ENCODE data around the gene THADA.

DNA sequence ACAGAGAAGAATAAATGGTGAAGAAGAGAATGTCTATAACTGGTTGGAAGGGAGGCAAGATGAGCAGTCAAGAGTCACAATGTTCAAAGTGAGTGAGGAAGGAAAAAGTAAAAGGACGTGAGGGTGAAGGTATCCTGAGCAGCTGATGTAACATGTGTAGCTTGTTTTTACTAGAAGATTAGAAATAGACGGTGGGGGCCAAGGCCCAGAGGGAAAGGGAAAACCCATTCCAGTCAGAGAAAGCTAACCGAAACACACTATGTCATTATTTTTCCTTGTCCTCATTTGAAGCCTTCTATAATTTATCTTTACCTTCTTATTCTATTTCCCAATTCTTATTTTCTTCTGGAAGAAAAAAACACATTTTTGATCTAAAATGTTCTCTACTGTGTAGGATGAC lies 176.6 kb downstream of the THADA start:
- TF ChIP-seq, protein P1, sequence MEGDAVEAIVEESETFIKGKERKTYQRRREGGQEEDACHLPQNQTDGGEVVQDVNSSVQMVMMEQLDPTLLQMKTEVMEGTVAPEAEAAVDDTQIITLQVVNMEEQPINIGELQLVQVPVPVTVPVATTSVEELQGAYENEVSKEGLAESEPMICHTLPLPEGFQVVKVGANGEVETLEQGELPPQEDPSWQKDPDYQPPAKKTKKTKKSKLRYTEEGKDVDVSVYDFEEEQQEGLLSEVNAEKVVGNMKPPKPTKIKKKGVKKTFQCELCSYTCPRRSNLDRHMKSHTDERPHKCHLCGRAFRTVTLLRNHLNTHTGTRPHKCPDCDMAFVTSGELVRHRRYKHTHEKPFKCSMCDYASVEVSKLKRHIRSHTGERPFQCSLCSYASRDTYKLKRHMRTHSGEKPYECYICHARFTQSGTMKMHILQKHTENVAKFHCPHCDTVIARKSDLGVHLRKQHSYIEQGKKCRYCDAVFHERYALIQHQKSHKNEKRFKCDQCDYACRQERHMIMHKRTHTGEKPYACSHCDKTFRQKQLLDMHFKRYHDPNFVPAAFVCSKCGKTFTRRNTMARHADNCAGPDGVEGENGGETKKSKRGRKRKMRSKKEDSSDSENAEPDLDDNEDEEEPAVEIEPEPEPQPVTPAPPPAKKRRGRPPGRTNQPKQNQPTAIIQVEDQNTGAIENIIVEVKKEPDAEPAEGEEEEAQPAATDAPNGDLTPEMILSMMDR (IDR thresholded peaks at IDR 0.05 in 8 of 11, conservative IDR thresholded peaks at IDR 0.05 in 3 of 11) = no peak
- TF ChIP-seq POLR2AphosphoS5 (IDR thresholded peaks at IDR 0.05) = no peak
- no peak for TF ChIP-seq POLR2A (IDR thresholded peaks at IDR 0.05)
